GM11168 (cell line): ENCODE measurements around the gene NUDCD3.

Experiments used
- in situ Hi-C: fragments of 300-500 bp; cut with MboI; formaldehyde crosslinking; loops from one replicate; pipeline ENCODE4 v1.12.0; 2022; ENCODE audit warnings: low sequenced_read_pairs; ENCODE audit not compliant: unreplicated experiment

Gene NUDCD3

GRCh38 chr7:44333911-44334733, 156.3 kb downstream of the NUDCD3 start:
- in situ Hi-C loops = no loop called here

- in situ Hi-C loops = no loop called here
Measured at GRCh38 chr7:44331682-44332081, 158.8 kb downstream of the NUDCD3 start.

GRCh38 chr7:44330331-44330730, 160.1 kb downstream of the NUDCD3 start:
- in situ Hi-C loops = no loop called here

- in situ Hi-C loops = no loop called here
Measured at GRCh38 chr7:44329888-44330287, 160.6 kb downstream of the NUDCD3 start.
